AG10803 (cell line): Measurements from ENCODE around the gene LPP.

ENCODE experiments used
- DNase-seq: peaks from one replicate; pipeline ENCODE4 v3.0.0; 2010; ENCODE audit warnings: low read depth
- H3K4me3 ChIP-seq: 2 replicates; pipeline ENCODE4 v1.5.1; 2011; ENCODE audit warnings: mild to moderate bottlenecking, low read length, control low read depth
- TF ChIP-seq, protein P1 (sequence below): conservative IDR thresholded peaks from 2 replicates; pipeline ENCODE4 v1.5.1; 2011; ENCODE audit warnings: mild to moderate bottlenecking, low read length, control low read depth, inconsistent platforms

LPP gene

DNA sequence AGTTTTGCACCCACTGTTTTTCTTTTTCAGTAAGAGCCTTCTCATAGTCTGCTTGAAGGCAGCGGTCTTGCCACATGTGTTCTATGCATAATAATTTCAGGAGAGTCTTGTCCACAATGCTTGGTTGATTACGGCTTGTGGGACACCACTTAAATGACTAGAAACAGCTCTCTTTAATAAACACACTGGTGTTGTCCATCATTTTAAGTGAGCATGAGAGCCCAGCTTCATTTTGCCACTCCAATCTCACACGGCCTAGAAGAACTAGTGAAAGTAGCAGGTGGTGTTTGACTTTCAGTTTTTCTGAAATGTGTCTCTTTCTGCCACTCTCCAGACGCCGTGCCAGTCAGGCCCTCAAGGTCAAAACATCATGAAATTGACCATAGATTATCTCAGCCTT is 292.1 kb downstream of the LPP start:
- no peak for DNase-seq
- H3K4me3 ChIP-seq = no peak overlapping the region

DNA sequence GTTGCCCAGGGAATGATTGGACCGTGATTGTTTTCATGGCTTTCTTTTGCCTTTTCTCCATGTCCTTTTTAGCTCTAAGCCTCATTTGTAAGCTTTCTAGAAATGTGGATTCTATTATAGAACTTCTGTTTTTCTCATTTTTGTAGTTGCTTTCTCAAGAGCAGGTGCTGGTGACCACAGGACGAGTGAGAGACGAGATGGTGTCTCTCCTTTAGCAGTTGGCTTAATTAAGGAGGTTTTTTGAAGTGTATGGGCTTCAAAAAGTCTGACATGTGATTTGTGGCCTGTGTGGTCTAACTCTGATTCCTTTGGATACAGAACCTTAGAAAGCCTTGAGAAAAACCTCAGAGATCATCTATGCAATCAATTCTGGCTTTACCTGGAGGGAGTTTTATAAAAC is 292.8 kb downstream of the LPP start:
- no peak for DNase-seq
- TF ChIP-seq, protein P1, sequence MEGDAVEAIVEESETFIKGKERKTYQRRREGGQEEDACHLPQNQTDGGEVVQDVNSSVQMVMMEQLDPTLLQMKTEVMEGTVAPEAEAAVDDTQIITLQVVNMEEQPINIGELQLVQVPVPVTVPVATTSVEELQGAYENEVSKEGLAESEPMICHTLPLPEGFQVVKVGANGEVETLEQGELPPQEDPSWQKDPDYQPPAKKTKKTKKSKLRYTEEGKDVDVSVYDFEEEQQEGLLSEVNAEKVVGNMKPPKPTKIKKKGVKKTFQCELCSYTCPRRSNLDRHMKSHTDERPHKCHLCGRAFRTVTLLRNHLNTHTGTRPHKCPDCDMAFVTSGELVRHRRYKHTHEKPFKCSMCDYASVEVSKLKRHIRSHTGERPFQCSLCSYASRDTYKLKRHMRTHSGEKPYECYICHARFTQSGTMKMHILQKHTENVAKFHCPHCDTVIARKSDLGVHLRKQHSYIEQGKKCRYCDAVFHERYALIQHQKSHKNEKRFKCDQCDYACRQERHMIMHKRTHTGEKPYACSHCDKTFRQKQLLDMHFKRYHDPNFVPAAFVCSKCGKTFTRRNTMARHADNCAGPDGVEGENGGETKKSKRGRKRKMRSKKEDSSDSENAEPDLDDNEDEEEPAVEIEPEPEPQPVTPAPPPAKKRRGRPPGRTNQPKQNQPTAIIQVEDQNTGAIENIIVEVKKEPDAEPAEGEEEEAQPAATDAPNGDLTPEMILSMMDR = no peak
- no peak overlapping the region for H3K4me3 ChIP-seq

More for the DNA sequence above, 292.1 kb downstream of the LPP start:
- TF ChIP-seq, protein P1 = no peak

DNA sequence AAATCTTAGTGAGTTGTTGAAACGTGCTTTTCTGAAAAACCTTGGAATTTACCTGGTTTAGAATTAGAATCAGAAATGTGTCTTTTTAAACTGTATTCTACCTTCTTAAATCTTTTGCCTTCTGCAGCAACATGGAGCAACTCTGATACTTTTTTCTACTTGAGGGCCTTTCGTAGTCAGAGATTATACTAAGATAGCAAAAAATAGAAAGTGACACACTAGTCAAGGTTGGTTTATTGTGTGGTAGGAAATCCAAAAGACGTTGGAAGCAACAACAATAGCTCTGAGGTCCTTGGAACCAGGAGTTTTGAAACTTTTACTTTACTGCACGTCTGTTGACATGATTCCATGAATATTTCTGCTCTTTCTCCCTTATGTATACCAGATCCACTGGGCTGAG is 294.9 kb downstream of the LPP start:
- no peak overlapping the region for H3K4me3 ChIP-seq
- DNase-seq = no peak
- TF ChIP-seq, protein P1 = no peak

DNA sequence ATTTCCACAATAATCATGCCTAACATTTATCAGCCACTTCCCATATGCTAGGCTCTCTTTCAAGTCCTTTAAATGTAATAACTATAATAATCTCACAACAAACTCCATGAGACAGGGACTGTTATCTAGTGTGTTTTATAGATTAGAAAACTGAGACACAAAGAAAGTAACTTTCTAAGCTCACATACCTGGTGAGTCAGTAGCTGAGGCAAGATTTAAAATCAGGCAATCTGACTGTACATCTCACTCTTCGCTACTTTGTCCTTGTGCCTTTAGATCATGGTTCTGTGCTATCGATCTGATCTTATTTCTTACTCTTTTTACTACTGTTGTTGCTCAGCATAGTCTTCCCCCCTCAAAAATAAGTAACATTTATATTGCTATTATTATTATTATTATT is 295.5 kb downstream of the LPP start:
- DNase-seq = no peak
- no peak overlapping the region for H3K4me3 ChIP-seq
- TF ChIP-seq, protein P1 = no peak

DNA sequence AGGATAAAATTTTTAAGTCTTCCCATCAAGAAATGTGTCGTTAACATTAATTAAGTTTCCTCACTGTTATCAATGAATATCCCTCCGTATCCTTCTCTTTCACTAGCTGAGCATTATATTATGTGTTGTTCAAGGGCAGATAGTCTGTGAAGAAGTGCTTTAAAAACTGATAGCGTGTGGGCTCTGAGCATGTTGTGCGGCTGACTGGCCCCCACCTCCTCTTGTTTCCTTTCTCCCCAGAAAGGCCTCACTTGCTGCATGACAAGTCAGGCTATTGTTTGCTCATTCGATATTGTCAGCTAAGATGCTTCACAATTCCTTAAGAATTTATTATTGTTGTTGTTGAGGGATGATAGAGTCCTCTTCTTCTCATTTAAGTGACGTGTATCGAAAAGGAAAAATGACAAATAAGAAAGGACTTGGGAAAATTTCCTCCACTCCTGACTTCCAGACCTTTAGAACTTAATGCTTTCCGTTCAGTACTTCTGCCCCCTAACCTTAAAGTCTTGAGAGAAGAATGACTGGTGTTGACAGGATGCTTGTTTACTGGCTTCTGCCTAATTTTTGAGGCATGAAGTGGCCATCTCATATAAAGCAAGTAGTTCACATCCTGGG is 298.3 kb downstream of the LPP start:
- DNase-seq = no peak

DNA sequence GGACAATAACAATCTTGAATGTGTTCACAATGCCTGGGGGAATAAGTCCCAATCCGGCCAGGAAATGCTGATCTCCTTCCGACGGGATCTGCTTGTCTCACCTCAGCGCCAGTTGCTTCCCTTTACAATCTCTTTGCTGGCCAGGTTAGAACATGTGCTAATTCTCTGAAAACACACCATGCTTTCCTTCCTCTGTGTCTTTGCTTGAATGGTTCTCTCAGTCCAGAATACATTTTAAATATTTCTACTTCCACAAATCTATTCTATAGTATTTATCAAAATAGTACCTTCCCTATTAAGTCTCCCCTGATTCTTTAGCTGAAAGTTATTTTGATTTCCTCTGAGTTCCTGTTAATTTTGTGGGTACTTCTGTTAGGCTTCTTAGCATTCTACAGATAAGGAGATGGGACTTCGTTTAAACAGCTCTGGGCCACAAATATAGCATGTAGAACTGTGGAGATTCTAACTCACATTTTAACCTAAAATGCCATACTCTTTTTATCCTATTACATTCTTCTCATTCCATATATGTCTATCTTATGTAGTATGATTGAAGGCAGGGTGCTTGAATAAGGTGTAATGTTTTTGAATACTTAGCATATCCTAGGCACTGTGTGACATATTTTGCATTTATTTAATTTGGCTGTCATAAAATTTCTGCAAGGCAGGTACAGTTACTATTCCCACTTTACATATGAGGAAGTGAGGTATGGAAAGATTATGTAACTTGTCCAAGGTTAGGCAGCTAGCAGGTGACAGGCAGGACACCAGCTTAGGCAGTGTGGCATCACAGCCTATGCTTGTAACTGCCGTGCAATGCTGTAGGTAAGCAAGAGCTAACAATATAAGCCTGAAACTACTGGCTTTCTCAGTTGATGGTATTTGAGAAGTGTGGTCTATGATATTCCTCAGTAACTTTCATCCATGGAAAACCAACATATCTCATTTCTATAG is 299.8 kb downstream of the LPP start:
- no peak for DNase-seq
- TF ChIP-seq, protein P1 = no peak
- H3K4me3 ChIP-seq = no peak overlapping the region

More for the DNA sequence above, 298.3 kb downstream of the LPP start:
- TF ChIP-seq, protein P1 = no peak
- no peak overlapping the region for H3K4me3 ChIP-seq
